ENCODE measurements around the gene FASN.

The FASN gene

DNA sequence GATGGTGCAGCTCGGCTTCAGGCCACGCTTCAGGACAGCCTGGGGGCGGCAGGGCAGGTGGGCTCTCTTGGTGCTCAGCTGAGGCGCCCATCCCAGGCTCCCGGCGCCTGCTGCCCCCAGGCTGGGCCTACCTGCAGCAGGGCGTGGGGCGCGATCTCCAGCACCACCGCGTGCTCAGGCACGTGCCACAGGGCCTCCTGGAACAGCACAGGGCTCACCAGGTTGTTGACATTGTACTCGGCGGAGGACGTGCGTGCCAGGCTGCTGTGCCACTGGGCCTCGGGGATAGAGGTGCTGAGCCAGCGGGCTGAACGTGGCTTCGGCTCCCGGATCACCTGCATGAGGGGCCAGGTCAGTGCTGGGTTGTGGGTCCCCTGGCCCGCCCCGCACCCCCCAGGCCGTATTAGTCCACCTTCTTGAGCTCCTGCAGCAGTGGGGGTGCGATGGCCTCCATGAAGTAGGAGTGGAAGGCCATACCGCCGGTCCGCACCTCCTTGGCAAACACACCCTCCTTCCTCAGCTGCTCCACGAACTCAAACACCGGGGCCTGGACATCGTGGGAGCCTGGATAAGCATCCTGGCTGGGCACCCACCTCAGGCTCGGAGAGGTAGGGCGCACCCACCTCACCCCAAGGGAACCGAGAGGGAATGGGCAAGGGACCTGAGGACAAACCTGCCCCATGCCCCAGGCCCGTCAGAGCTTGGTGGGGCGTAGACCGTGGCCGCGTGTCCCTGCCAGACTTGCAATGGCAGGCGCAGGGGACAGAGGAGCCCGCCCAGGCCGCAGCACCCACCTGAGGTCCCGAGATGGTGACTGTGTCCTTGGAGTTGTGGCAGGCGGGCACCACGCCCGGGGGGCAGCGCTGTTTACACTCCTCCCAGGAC lies 9.0 kb downstream of the FASN start:
- no peak for DNase-seq
- no peak overlapping the region for H3K14ac ChIP-seq (ENCODE audit: low read length in 2 of 2)
- H3K4me1 ChIP-seq (ENCODE audit: control insufficient read depth, insufficient read depth, low read depth, low read length) = no peaks in the 10 kb centered on the region
- no peak overlapping the region for H2BK5ac ChIP-seq (ENCODE audit: low read depth, low read length, poor library complexity, severe bottlenecking)
- H2BK15ac ChIP-seq (ENCODE audit: low read depth, poor library complexity, severe bottlenecking) = no peak overlapping the region
- H3K23ac ChIP-seq (ENCODE audit: low read length in 2 of 2) = no peak overlapping the region
- peaks cover 49% of the 10 kb centered on the region for H3K79me1 ChIP-seq (replicated peaks; ENCODE audit: low read length, poor library complexity, severe bottlenecking)
- H3K4me2 ChIP-seq (ENCODE audit: low read length, poor library complexity, severe bottlenecking) = no peak overlapping the region
- no peak overlapping the region for H3K4me3 ChIP-seq (ENCODE audit: insufficient read depth in 1 of 2, low read depth in 1 of 2, low read length in 2 of 2)
- WGBS = 97% methylated on average over 44 of the region's 47 CpGs
- peaks cover 89 to 100% of the 10 kb centered on the region in 2 experiments for H3K36me3 ChIP-seq (ENCODE audit: control insufficient read depth in 1 of 2, insufficient read depth in 2 of 2, low read depth in 1 of 2, low read length in 2 of 2)
- H4K91ac ChIP-seq (ENCODE audit: low read length) = no peak overlapping the region
- H3K4ac ChIP-seq (ENCODE audit: low read depth in 1 of 2, low read length in 2 of 2) = no peak overlapping the region
- no peaks in the 10 kb centered on the region for H3K27me3 ChIP-seq (ENCODE audit: control insufficient read depth in 1 of 2, insufficient read depth in 1 of 2, low read length in 2 of 2)
- H3K27ac ChIP-seq (ENCODE audit: low read length, poor library complexity, severe bottlenecking) = no peak overlapping the region
- no peak overlapping the region for H2AK5ac ChIP-seq (ENCODE audit: low read length, severe bottlenecking)
- no peaks in the 10 kb centered on the region for H3K9me3 ChIP-seq (ENCODE audit: control insufficient read depth, low read length)
- no peak overlapping the region for H2BK12ac ChIP-seq (ENCODE audit: low read length in 2 of 2)
- no peak overlapping the region for H4K8ac ChIP-seq (ENCODE audit: low read length)
- H2AFZ ChIP-seq (ENCODE audit: low read depth, low read length) = no peak overlapping the region
- no peak overlapping the region for H3K9ac ChIP-seq (ENCODE audit: low read length)
- H3K18ac ChIP-seq (ENCODE audit: low read depth in 1 of 2, low read length in 2 of 2) = no peak overlapping the region
- H2BK120ac ChIP-seq (ENCODE audit: low read depth, low read length) = no peak overlapping the region

GRCh38 chr17:82087961-82088837 lies 9.8 kb downstream of the FASN start:
- Histone ChIP-seq H2AFZ (ENCODE audit: low read depth, low read length) (no peak overlapping the region), H3K36me3 (ENCODE audit: control insufficient read depth in 1 of 2, insufficient read depth in 2 of 2, low read depth in 1 of 2, low read length in 2 of 2) (peaks cover 91 to 100% of the 10 kb centered on the region in 2 experiments), H3K27me3 (ENCODE audit: control insufficient read depth in 1 of 2, insufficient read depth in 1 of 2, low read length in 2 of 2) (no peaks in the 10 kb centered on the region), H3K18ac (ENCODE audit: low read depth in 1 of 2, low read length in 2 of 2) (no peak overlapping the region), H3K4ac (ENCODE audit: low read depth in 1 of 2, low read length in 2 of 2) (no peak overlapping the region), H4K8ac (ENCODE audit: low read length) (no peak overlapping the region), H3K79me1 (replicated peaks; ENCODE audit: low read length, poor library complexity, severe bottlenecking) (peaks cover 50% of the 10 kb centered on the region), H2BK5ac (ENCODE audit: low read depth, low read length, poor library complexity, severe bottlenecking) (no peak overlapping the region), H2BK15ac (ENCODE audit: low read depth, poor library complexity, severe bottlenecking) (no peak overlapping the region), H2BK120ac (ENCODE audit: low read depth, low read length) (no peak overlapping the region), H3K23ac (ENCODE audit: low read length in 2 of 2) (no peak overlapping the region), H3K27ac (ENCODE audit: low read length, poor library complexity, severe bottlenecking) (no peak overlapping the region), H4K91ac (ENCODE audit: low read length) (no peak overlapping the region), H3K9ac (ENCODE audit: low read length) (no peak overlapping the region), H2AK5ac (ENCODE audit: low read length, severe bottlenecking) (no peak overlapping the region), H3K4me1 (ENCODE audit: control insufficient read depth, insufficient read depth, low read depth, low read length) (no peaks in the 10 kb centered on the region), H3K9me3 (ENCODE audit: control insufficient read depth, low read length) (no peaks in the 10 kb centered on the region), H3K14ac (ENCODE audit: low read length in 2 of 2) (no peak overlapping the region), H3K4me3 (ENCODE audit: insufficient read depth in 1 of 2, low read depth in 1 of 2, low read length in 2 of 2) (no peak overlapping the region), H2BK12ac (ENCODE audit: low read length in 2 of 2) (no peak overlapping the region), H3K4me2 (ENCODE audit: low read length, poor library complexity, severe bottlenecking) (no peak overlapping the region)
- no peak for DNase-seq
- WGBS = 96% methylated on average over 47 of the region's 48 CpGs

- Histone ChIP-seq H2BK5ac (ENCODE audit: low read depth, low read length, poor library complexity, severe bottlenecking) (no peak overlapping the region), H3K9me3 (ENCODE audit: control insufficient read depth, low read length) (no peaks in the 10 kb centered on the region), H2BK12ac (ENCODE audit: low read length in 2 of 2) (no peak overlapping the region), H4K91ac (ENCODE audit: low read length) (no peak overlapping the region), H3K79me1 (replicated peaks; ENCODE audit: low read length, poor library complexity, severe bottlenecking) (peaks cover 54% of the 10 kb centered on the region), H3K9ac (ENCODE audit: low read length) (no peak overlapping the region), H3K23ac (ENCODE audit: low read length in 2 of 2) (no peak overlapping the region), H3K4ac (ENCODE audit: low read depth in 1 of 2, low read length in 2 of 2) (no peak overlapping the region), H3K27me3 (ENCODE audit: control insufficient read depth in 1 of 2, insufficient read depth in 1 of 2, low read length in 2 of 2) (no peaks in the 10 kb centered on the region), H3K27ac (ENCODE audit: low read length, poor library complexity, severe bottlenecking) (no peak overlapping the region), H2BK120ac (ENCODE audit: low read depth, low read length) (no peak overlapping the region), H3K36me3 (ENCODE audit: control insufficient read depth in 1 of 2, insufficient read depth in 2 of 2, low read depth in 1 of 2, low read length in 2 of 2) (peaks cover 97 to 100% of the 10 kb centered on the region in 2 experiments), H2BK15ac (ENCODE audit: low read depth, poor library complexity, severe bottlenecking) (no peak overlapping the region), H4K8ac (ENCODE audit: low read length) (no peak overlapping the region), H3K18ac (ENCODE audit: low read depth in 1 of 2, low read length in 2 of 2) (no peak overlapping the region), H3K4me2 (ENCODE audit: low read length, poor library complexity, severe bottlenecking) (no peak overlapping the region), H3K14ac (ENCODE audit: low read length in 2 of 2) (no peak overlapping the region), H3K4me1 (ENCODE audit: control insufficient read depth, insufficient read depth, low read depth, low read length) (no peaks in the 10 kb centered on the region), H2AFZ (ENCODE audit: low read depth, low read length) (no peak overlapping the region), H3K4me3 (ENCODE audit: insufficient read depth in 1 of 2, low read depth in 1 of 2, low read length in 2 of 2) (no peak overlapping the region), H2AK5ac (ENCODE audit: low read length, severe bottlenecking) (no peak overlapping the region)
- 96% methylated on average over 39 of the region's 39 CpGs for whole genome bisulfite sequencing
- no peak for DNase-seq
Observed at GRCh38 chr17:82086941-82087906, 10.8 kb downstream of the FASN start.

Data from mesenchymal stem cell (in vitro differentiated cells and primary cell).